ENCODE results near the gene LIPA.

DNA sequence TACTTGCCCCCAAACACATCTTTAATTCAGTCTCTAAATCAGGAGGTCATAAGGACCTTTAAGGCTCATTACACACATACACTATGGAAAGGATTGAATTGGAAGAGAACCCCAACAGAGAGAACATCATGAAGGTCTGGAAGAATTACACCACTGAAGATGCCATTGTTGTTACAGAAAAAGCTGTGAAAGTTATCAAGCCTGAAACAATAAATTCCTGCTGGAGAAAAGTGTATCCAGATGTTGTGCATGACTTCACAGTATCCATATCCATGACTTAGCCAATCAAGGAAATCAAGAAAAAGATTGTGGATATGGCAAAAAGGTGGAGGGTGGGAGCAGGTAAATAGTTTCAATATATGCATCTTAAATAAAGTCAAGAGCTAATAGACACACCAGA is 13.7 kb downstream of the LIPA start:
- TF ChIP-seq CTCF (IDR thresholded peaks at IDR 0.05) (no peak), POLR2A (IDR thresholded peaks at IDR 0.05) (no peak)

Measured in body of pancreas (tissue), 4 donors.